Sigmoid colon (tissue), 7 donors: ENCODE measurements around the gene POLN. TPM values are rescaled to one million over a fixed set of nuclear protein-coding genes. Genes with fewer than 3 reads are reported as not detected.
A peak's percentile ranks its signal among the peaks of the same experiment; 100 is the strongest.

ENCODE experiments used
- DNase-seq: peaks from one replicate; pipeline ENCODE4 v3.0.0-alpha.2; 2019
- H3K27ac ChIP-seq, 4 donors: fragments of 200-600 bp; sonication (generic); one replicate each; pipeline ENCODE4 v1.5.1; 2016 to 2019; ENCODE audit warnings: mild to moderate bottlenecking in 1 of 4
- H3K27me3 ChIP-seq, 3 donors: fragments of 200-600 bp; sonication (generic); one replicate each; pipeline ENCODE4 v1.5.1; 2019; ENCODE audit warnings: mild to moderate bottlenecking in 1 of 3
- H3K36me3 ChIP-seq, 4 donors: fragments of 200-600 bp; sonication (generic); one replicate each; pipeline ENCODE4 v1.5.1; 2016 to 2019
- H3K4me1 ChIP-seq, 4 donors: fragments of 200-600 bp; sonication (generic); one replicate each; pipeline ENCODE4 v1.5.1; 2017 to 2019
- H3K4me3 ChIP-seq, 4 donors: fragments of 200-600 bp; sonication (generic); one replicate each; pipeline ENCODE4 v1.5.1; 2017 to 2019; ENCODE audit warnings: mild to moderate bottlenecking in 2 of 4, moderate library complexity in 1 of 4
- H3K9me3 ChIP-seq, 4 donors: fragments of 200-600 bp in 3 of 4; sonication (generic) in 3 of 4; one replicate each; pipeline versions ENCODE4 v1.5.1 to v1.6.1; 2013 to 2019
- CTCF ChIP-seq, 4 experiments: fragments of 450-650 bp in 3 of 4; fragments of 200-600 bp in 1 of 4; IDR thresholded peaks; one replicate each; pipeline ENCODE4 v1.5.1; 2016 to 2019; ENCODE audit warnings: antibody characterized with exemption in 4 of 4, mild to moderate bottlenecking in 3 of 4, moderate library complexity in 2 of 4
- EP300 ChIP-seq, 4 donors: sonication (generic); formaldehyde crosslinking; IDR thresholded peaks; one replicate each; pipeline ENCODE4 v1.6.1; 2017; ENCODE audit warnings: antibody characterized with exemption in 4 of 4
- POLR2A ChIP-seq, 2 donors: fragments of 450-650 bp; IDR thresholded peaks; one replicate each; pipeline ENCODE4 v1.6.1; 2016; ENCODE audit warnings: antibody characterized with exemption in 2 of 2, mild to moderate bottlenecking in 2 of 2, moderate library complexity in 2 of 2
- POLR2AphosphoS5 ChIP-seq, 4 donors: sonication (generic); formaldehyde crosslinking; IDR thresholded peaks; one replicate each; pipeline ENCODE4 v1.6.1; 2017; ENCODE audit warnings: antibody characterized with exemption in 4 of 4
- WGBS, 2 donors: extraction: QIAGEN DNeasy Blood & Tissue Kit; methylation state at CpG; one replicate each; pipeline ENCODE4 v1.1.7; 2013; 5-methylcytosine and 5-hydroxymethylcytosine counted together
- intact Hi-C: fragments of 100-400 bp; cut with DNase I; formaldehyde crosslinking; loops from one replicate; pipeline ENCODE4 v1.15.1; 2023
- polyA plus RNA-seq, 3 donors: library from polyadenylated mRNA; stranded (reverse); fragments of 200-250 nt; gene quantifications; one replicate each; pipeline ENCODE4 v1.2.3, GENCODE V29; 2013
- total RNA-seq, 4 donors: library from RNA; depleted of rRNA; stranded (reverse); fragments of >200 nt; gene quantifications; one replicate each; pipeline ENCODE4 v1.1.0, GENCODE V29; 2016
- donor health status: healthy with polysubstance abuse.
- donor health status: Bipolar disorder and iron deficiency.
- donor health status: healthy.

POLN gene
- total and polyA plus RNA-seq, 7 donors = 0.60 to 9.4 (median 2.0) TPM; not detected in 1

- intact Hi-C loops = no loop called here
- no peak for DNase-seq
- Histone ChIP-seq H3K4me1 (peaks cover 0 to 28% (median 27%) of the 10 kb centered on the region in 4 donors), H3K36me3 (no peaks in the 10 kb centered on the region), H3K9me3 (no peaks in the 10 kb centered on the region), H3K27me3 (peaks cover 30 to 83% (median 60%) of the 10 kb centered on the region in 3 donors), H3K4me3 (peak overlapping the region; percentile 35 to 71 (median 58)), H3K27ac (peak overlapping the region in 1 of 4 donors; percentile 20)
- 1 to 2% methylated on average over 80 of the region's 80 CpGs for WGBS, 2 donors
- no peak for TF ChIP-seq EP300 (IDR thresholded peaks at IDR 0.05)
- TF ChIP-seq CTCF (IDR thresholded peaks at IDR 0.05) = no peak
- no peak for TF ChIP-seq POLR2A (IDR thresholded peaks at IDR 0.05)
- no peak for TF ChIP-seq POLR2AphosphoS5 (IDR thresholded peaks at IDR 0.05)
These were observed 199.5 kb downstream of the POLN start for GRCh38 chr4:2042204-2042946.

DNA sequence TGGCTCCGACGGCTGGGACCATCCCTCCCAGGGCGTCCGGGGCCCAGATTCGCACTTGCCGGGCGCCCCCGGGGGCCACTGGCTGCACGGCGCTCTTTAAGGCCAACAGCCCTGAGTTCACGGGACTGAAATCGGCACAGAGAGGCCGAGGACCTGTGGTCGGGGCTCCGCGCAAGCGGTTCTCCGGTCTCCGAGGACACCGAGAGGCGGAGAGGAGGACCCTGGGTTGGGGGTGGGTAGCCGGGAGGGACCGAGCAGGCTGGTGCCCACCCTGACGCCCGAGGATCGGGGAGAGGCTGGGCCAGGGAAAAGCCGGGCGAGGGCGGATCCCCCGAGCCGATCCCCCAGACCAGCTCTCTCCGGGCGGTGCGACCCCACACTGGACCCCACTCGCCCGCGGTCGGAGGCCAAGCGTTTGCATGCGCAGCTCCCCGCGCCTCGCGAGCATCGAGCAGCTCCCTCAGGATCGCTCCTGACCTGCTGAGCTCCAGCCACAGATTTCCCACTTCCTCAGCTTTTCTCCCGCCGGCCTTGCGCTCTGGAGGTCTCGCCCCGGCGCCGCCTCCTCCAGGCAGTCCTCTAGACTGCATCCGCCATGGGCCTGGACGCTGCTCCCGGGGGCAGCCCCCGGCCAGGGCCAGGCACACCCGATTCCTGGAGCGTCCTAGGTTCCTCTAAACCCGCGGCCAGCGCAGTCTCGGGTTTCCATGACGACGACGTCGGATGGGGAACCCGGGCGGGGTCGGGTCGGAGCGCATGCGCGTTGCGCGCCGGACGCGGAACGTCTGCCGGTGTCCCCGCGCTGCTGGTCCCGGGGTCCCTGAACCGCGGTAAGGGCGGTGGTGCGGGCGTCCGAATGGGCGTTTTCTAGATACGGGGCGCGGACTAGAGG, 200.4 kb downstream of the POLN start:
- no peaks in the 10 kb centered on the region for H3K36me3 ChIP-seq
- peaks cover 0 to 28% (median 27%) of the 10 kb centered on the region in 4 donors for H3K4me1 ChIP-seq
- H3K9me3 ChIP-seq = no peaks in the 10 kb centered on the region
- H3K4me3 ChIP-seq = peak overlapping the region; percentile 35 to 71 (median 58)
- intact Hi-C loops = no loop called here
- DNase-seq = peak; percentile 82
- H3K27ac ChIP-seq = peak overlapping the region in 1 of 4 donors; percentile 20
- TF ChIP-seq POLR2AphosphoS5 (IDR thresholded peaks at IDR 0.05) = no peak
- no peak for TF ChIP-seq POLR2A (IDR thresholded peaks at IDR 0.05)
- TF ChIP-seq CTCF (IDR thresholded peaks at IDR 0.05) = no peak
- no peak for TF ChIP-seq EP300 (IDR thresholded peaks at IDR 0.05)
- H3K27me3 ChIP-seq = peaks cover 24 to 83% (median 51%) of the 10 kb centered on the region in 3 donors
- WGBS, 2 donors = 1% methylated on average over 94 of the region's 94 CpGs

DNA sequence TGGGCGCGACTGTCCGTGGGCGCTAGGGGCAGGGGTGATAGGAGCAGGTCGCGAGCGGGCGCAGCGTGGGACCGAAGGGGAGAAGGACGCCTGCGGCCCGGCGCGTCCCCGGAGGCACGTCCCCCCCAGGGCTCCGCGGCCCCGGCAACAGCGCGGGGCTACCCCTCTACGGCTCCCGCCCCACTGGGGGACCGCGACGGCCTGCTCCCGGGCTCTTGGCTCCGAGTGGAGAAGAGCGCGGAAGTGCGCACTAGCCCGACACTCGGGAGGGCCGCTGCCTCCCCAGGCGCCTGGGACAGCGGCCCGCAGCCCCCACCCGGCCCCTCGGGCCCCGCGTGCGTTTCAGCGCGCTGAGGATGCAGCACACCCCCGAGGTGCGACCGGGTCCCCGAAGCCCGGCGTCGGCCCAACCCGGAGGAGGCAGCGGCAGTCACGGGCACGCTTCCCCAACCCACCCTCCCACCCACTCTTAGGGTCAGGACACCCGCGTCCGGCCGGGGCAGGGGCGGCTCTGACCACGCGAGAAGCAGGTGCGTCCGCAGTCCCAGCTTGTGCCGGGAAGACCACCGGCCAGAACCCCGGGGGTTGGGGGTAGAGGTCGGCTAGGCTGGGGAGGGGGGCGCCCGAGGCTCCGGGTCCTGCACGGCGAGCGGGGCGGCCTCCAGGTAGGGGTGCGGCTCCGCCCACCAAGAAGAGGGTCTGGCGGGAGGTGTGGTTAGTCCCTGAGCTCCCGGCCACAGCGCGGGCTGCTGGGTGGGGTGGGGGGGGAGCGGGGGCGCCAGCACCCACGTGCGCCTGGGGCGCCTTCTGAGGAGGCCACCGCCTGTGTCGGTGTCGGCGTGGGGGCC, 201.3 kb downstream of the POLN start:
- intact Hi-C loops = no loop called here
- H3K4me3 ChIP-seq = peak overlapping the region in 3 of 4 donors; percentile 53 to 71 (median 64)
- no peak for DNase-seq
- TF ChIP-seq POLR2A (IDR thresholded peaks at IDR 0.05) (no peak), EP300 (IDR thresholded peaks at IDR 0.05) (no peak), POLR2AphosphoS5 (IDR thresholded peaks at IDR 0.05) (no peak), CTCF (IDR thresholded peaks at IDR 0.05) (no peak)
- WGBS, 2 donors = 11 to 52% methylated on average over 91 of the region's 91 CpGs
- H3K4me1 ChIP-seq = peaks cover 0 to 28% (median 27%) of the 10 kb centered on the region in 4 donors
- no peaks in the 10 kb centered on the region for H3K36me3 ChIP-seq
- no peaks in the 10 kb centered on the region for H3K9me3 ChIP-seq
- H3K27me3 ChIP-seq = peaks cover 24 to 75% (median 50%) of the 10 kb centered on the region in 3 donors
- no peak overlapping the region for H3K27ac ChIP-seq

GRCh38 chr4:2036866-2037265, 205.1 kb downstream of the POLN start:
- no peak for TF ChIP-seq POLR2A (IDR thresholded peaks at IDR 0.05)
- no peak for TF ChIP-seq CTCF (IDR thresholded peaks at IDR 0.05)
- no peak for TF ChIP-seq POLR2AphosphoS5 (IDR thresholded peaks at IDR 0.05)
- TF ChIP-seq EP300 (IDR thresholded peaks at IDR 0.05) = no peak
- Histone ChIP-seq H3K9me3 (no peaks in the 10 kb centered on the region), H3K27me3 (peaks cover 24 to 55% (median 26%) of the 10 kb centered on the region in 3 donors), H3K27ac (no peak overlapping the region), H3K36me3 (no peaks in the 10 kb centered on the region), H3K4me3 (no peak overlapping the region), H3K4me1 (peaks cover 0 to 18% (median 17%) of the 10 kb centered on the region in 4 donors)
- intact Hi-C loops = no loop called here
- WGBS, 2 donors = 16 to 58% methylated on average over 7 of the region's 7 CpGs
- DNase-seq = no peak
